H1 (cell line): Measurements from ENCODE around the gene EFR3B. TPM values are rescaled to one million over a fixed set of nuclear protein-coding genes. Genes with fewer than 3 reads are reported as not detected.

Source experiments
- CTCF ChIA-PET: fragments of 300-600 bp; sonication (Branson Sonifier 250); formaldehyde crosslinking; loops from one replicate; lab custom pipeline; 2021; ENCODE audit not compliant: partially characterized antibody; lab: Charles Lee
- POLR2A ChIA-PET: fragments of 300-600 bp; sonication (Branson Sonifier 250); formaldehyde crosslinking; loops from one replicate; lab custom pipeline; 2021; ENCODE audit warnings: inconsistent platforms; ENCODE audit not compliant: partially characterized antibody; lab: Charles Lee
- DNase-seq, 2 experiments: peaks; one replicate each; pipeline versions ENCODE4 v3.0.0 to v3.0.0-alpha.2; 2010 to 2022; ENCODE audit warnings: low spot score in 2 of 2, low read depth in 1 of 2, mixed read lengths in 1 of 2
- FAIRE-seq: peaks from 2 replicates; lab custom pipeline; 2011; peaks lifted over from hg19 to GRCh38; lab: Jason Lieb, UNC
- H2AFZ ChIP-seq: 2 replicates; pipeline ENCODE4 v1.8.1; 2012; ENCODE audit warnings: low read length, inconsistent platforms
- H2AK5ac ChIP-seq: 2 replicates; pipeline ENCODE4 v1.6.1; 2013; ENCODE audit warnings: low read depth, low read length
- H2BK120ac ChIP-seq: replicated peaks from 2 replicates; pipeline ENCODE3; 2013; ENCODE audit warnings: low read depth, low read length, inconsistent platforms
- H2BK12ac ChIP-seq: 2 replicates; pipeline ENCODE4 v1.6.1; 2013; ENCODE audit warnings: low read depth, low read length
- H2BK15ac ChIP-seq: 2 replicates; pipeline ENCODE4 v1.6.1; 2013; ENCODE audit warnings: low read length
- H2BK20ac ChIP-seq: 2 replicates; pipeline ENCODE4 v1.6.1; 2013; ENCODE audit warnings: low read length
- H2BK5ac ChIP-seq: 2 replicates; pipeline ENCODE4 v1.6.1; 2013; ENCODE audit warnings: low read depth, low read length
- H3K14ac ChIP-seq: 2 replicates; pipeline ENCODE4 v1.6.1; 2013; ENCODE audit warnings: inconsistent platforms; ENCODE audit not compliant: insufficient read length
- H3K18ac ChIP-seq: 2 replicates; pipeline ENCODE4 v1.6.1; 2013; ENCODE audit warnings: low read length; ENCODE audit errors: extremely low read depth
- H3K23ac ChIP-seq: 2 replicates; pipeline ENCODE4 v1.6.1; 2013; ENCODE audit warnings: inconsistent platforms; ENCODE audit not compliant: insufficient read length
- H3K23me2 ChIP-seq: 2 replicates; pipeline ENCODE4 v1.6.1; 2013; ENCODE audit warnings: low read depth, low read length
- H3K27ac ChIP-seq: 2 replicates; pipeline ENCODE4 v1.6.1; 2011; ENCODE audit warnings: low read depth, low read length, inconsistent platforms
- H3K27me3 ChIP-seq, 4 experiments: replicated peaks in 1 of 4; 1 replicate in 1 of 4; 2 replicates in 3 of 4; pipeline versions ENCODE4 v1.6.1 to v1.8.1; 2011 to 2013; ENCODE audit warnings: low read length in 3 of 4, mild to moderate bottlenecking in 3 of 4, inconsistent platforms in 2 of 4, mixed read lengths in 2 of 4, moderate library complexity in 1 of 4; ENCODE audit not compliant: control insufficient read depth in 3 of 4, insufficient read depth in 3 of 4; ENCODE audit errors: extremely low read depth in 1 of 4
- H3K36me3 ChIP-seq, 4 experiments: 2 replicates each; pipeline versions ENCODE4 v1.6.1 to v1.8.1; 2011 to 2013; ENCODE audit warnings: mild to moderate bottlenecking in 4 of 4, low read length in 3 of 4, moderate library complexity in 2 of 4, control low read depth in 1 of 4, inconsistent platforms in 1 of 4; ENCODE audit not compliant: insufficient read depth in 4 of 4, control insufficient read depth in 2 of 4
- H3K4ac ChIP-seq: replicated peaks from 2 replicates; pipeline ENCODE3; 2013; ENCODE audit warnings: low read length, low read depth, mixed read lengths, inconsistent platforms; ENCODE audit not compliant: insufficient read length
- H3K4me1 ChIP-seq, 4 experiments: replicated peaks in 1 of 4; 1 replicate in 1 of 4; 2 replicates in 3 of 4; pipeline versions ENCODE4 v1.6.1 to v1.8.1; 2011 to 2013; ENCODE audit warnings: low read length in 3 of 4, inconsistent platforms in 2 of 4, mixed read lengths in 1 of 4; ENCODE audit not compliant: insufficient read depth in 4 of 4, control insufficient read depth in 3 of 4
- H3K4me2 ChIP-seq, 2 experiments: 2 replicates each; pipeline versions ENCODE4 v1.6.1 to v1.8.1; 2011 to 2013; ENCODE audit warnings: low read depth in 2 of 2, low read length in 2 of 2, control low read depth in 1 of 2, inconsistent platforms in 1 of 2, mild to moderate bottlenecking in 1 of 2; ENCODE audit not compliant: insufficient read depth in 1 of 2
- H3K4me3 ChIP-seq, 4 experiments: fragments of 200-600, 300-600 bp in 1 of 4; sonication (generic), shearing (Covaris generic), sonication (Bioruptor Twin) in 1 of 4; 2 replicates each; pipeline versions ENCODE4 v1.5.1 to v1.8.1; 2011 to 2016; ENCODE audit warnings: low read length in 4 of 4, low read depth in 3 of 4, control low read depth in 2 of 4, inconsistent platforms in 2 of 4, mild to moderate bottlenecking in 2 of 4, mixed read lengths in 1 of 4, moderate library complexity in 1 of 4; ENCODE audit not compliant: insufficient read depth in 2 of 4; ENCODE audit errors: extremely low read depth in 1 of 4
- H3K56ac ChIP-seq: replicated peaks from 2 replicates; pipeline ENCODE3; 2013; ENCODE audit warnings: low read depth, mild to moderate bottlenecking, mixed read lengths, low read length, inconsistent platforms; ENCODE audit not compliant: insufficient read length
- H3K79me1 ChIP-seq: 2 replicates; pipeline ENCODE4 v1.6.1; 2013; ENCODE audit warnings: low read depth, low read length, control low read depth
- H3K79me2 ChIP-seq, 2 experiments: 2 replicates each; pipeline versions ENCODE4 v1.6.1 to v1.8.1; 2012 to 2013; ENCODE audit warnings: low read length in 2 of 2, mild to moderate bottlenecking in 2 of 2, inconsistent platforms in 1 of 2; ENCODE audit not compliant: insufficient read depth in 2 of 2, control insufficient read depth in 1 of 2
- H3K9ac ChIP-seq, 4 experiments: replicated peaks in 1 of 4; 1 replicate in 1 of 4; 2 replicates in 3 of 4; pipeline versions ENCODE4 v1.6.1 to v1.8.1; 2011 to 2013; ENCODE audit warnings: low read depth in 3 of 4, low read length in 3 of 4, control low read depth in 2 of 4, mild to moderate bottlenecking in 2 of 4, moderate library complexity in 2 of 4, inconsistent platforms in 1 of 4; ENCODE audit errors: extremely low read depth in 1 of 4
- H3K9me3 ChIP-seq, 2 experiments: 2 replicates each; pipeline versions ENCODE4 v1.6.1 to v1.8.1; 2012 to 2013; ENCODE audit warnings: mild to moderate bottlenecking in 2 of 2, moderate library complexity in 2 of 2, control low read depth in 1 of 2, inconsistent platforms in 1 of 2, low read depth in 1 of 2, low read length in 1 of 2, mixed read lengths in 1 of 2; ENCODE audit not compliant: insufficient read depth in 2 of 2
- H4K20me1 ChIP-seq, 2 experiments: replicated peaks in 1 of 2; 2 replicates each; pipeline versions ENCODE3 to v1.8.1; 2011 to 2013; ENCODE audit warnings: inconsistent platforms in 2 of 2, low read length in 2 of 2, mild to moderate bottlenecking in 1 of 2; ENCODE audit not compliant: insufficient read depth in 2 of 2, control insufficient read depth in 1 of 2
- H4K5ac ChIP-seq: 2 replicates; pipeline ENCODE4 v1.6.1; 2013; ENCODE audit warnings: low read length, low read depth, mixed read lengths, inconsistent platforms; ENCODE audit not compliant: insufficient read length
- H4K8ac ChIP-seq: 2 replicates; pipeline ENCODE4 v1.8.0; 2013; ENCODE audit warnings: mild to moderate bottlenecking, moderate library complexity, low read length, inconsistent platforms; ENCODE audit not compliant: insufficient read depth; ENCODE audit errors: extremely low read depth
- H4K91ac ChIP-seq: replicated peaks from 2 replicates; pipeline ENCODE3; 2013; ENCODE audit warnings: low read length, mixed read lengths, inconsistent platforms; ENCODE audit not compliant: insufficient read length
- BACH1 ChIP-seq: IDR thresholded peaks from 2 replicates; pipeline ENCODE4 v1.6.1; 2012; ENCODE audit warnings: low read length, improper control_type of control experiment
- JUND ChIP-seq: IDR thresholded peaks from 2 replicates; pipeline ENCODE4 v1.6.1; 2011; ENCODE audit warnings: mild to moderate bottlenecking, improper control_type of control experiment, low read length
- RBBP5 ChIP-seq: IDR thresholded peaks from 2 replicates; pipeline ENCODE4 v1.7.1; 2012; ENCODE audit warnings: low read depth, mild to moderate bottlenecking, inconsistent platforms, low read length, moderate library complexity, borderline replicate concordance
- SRF ChIP-seq: IDR thresholded peaks from 2 replicates; pipeline ENCODE4 v1.6.1; 2011; ENCODE audit warnings: mild to moderate bottlenecking, low read depth, low read length, moderate library complexity
- SUZ12 ChIP-seq: fragments of 200-600 bp; sonication (generic); IDR thresholded peaks from 2 replicates; pipeline ENCODE4 v1.6.1; 2012; ENCODE audit warnings: mild to moderate bottlenecking, inconsistent platforms, low read length, moderate library complexity, mixed read lengths
- WGBS, 2 experiments: shearing (Covaris generic) in 1 of 2; methylation state at CpG; one replicate each; pipeline versions ENCODE4 v1.1.6 to v1.1.7; 2013 to 2015; ENCODE audit warnings: low lambda C conversion rate in 2 of 2, mixed read lengths in 2 of 2, inconsistent platforms in 1 of 2, low coverage in 1 of 2, missing lambda C conversion rate in 1 of 2; ENCODE audit not compliant: insufficient replicate concordance in 2 of 2, insufficient coverage in 1 of 2, insufficient read length in 1 of 2; ENCODE audit errors: extremely low coverage in 1 of 2, missing lambda C conversion rate in 1 of 2; 5-methylcytosine and 5-hydroxymethylcytosine counted together
- polyA plus RNA-seq, 7 experiments: library from polyadenylated mRNA; depleted of rRNA in 3 of 7; stranded (reverse) in 5 of 7; unstranded in 2 of 7; fragments of >200 nt in 5 of 7; fragments of 200-250 nt in 2 of 7; gene quantifications; 1 replicate in 5 of 7; 2 replicates in 1 of 7; 4 replicates in 1 of 7; pipeline versions ENCODE4 v1.2.1 to v1.2.3, GENCODE V29; 2011 to 2013; ENCODE audit warnings: missing spikeins in 2 of 7, mixed read lengths in 2 of 7
- total RNA-seq: library from RNA; stranded (reverse); fragmentation: NEBNext Ultra II Directional; extraction: Animal tissue kit (Norgen Biotek cat#: 25700); gene quantifications from 2 replicates; pipeline ENCODE4 v1.2.1, GENCODE V29; 2021
- TF ChIP-seq, protein P1 (sequence below): IDR thresholded peaks from 2 replicates; pipeline ENCODE4 v1.6.1; 2011; ENCODE audit warnings: low read length, improper control_type of control experiment

Gene EFR3B
- total and polyA plus RNA-seq, 2 of the 8 experiments (the other 6 are each of a cell fraction or from before 2014, with no cell fraction given) = 3.4 to 9.6 TPM

DNA sequence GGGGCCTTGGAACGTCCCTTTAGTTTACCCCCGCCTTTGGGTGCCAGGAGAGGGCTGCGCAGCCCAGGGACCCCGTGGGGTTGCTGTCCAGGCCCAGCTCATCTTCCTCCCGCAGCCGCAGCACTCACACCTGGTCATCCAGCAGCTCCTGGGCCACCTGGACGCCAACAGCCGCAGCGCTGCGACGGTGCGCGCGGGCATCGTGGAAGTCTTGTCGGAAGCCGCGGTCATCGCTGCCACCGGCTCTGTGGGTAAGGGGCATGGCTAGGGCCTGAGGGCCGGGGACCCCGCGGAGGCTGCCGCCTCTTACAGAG lies 89.3 kb downstream of the EFR3B start:
- FAIRE-seq (no peak), DNase-seq (no peak)
- Histone ChIP-seq H3K23me2 (peaks cover 6% of the 10 kb centered on the region; the same call in 1 of the 2 replicates), H3K9me3 (no peaks in the 10 kb centered on the region), H3K4ac (no peak overlapping the region), H3K4me1 (peaks cover 0 to 12% (median 7%) of the 10 kb centered on the region in 4 experiments; a peak in 6 of 7 replicates), H3K4me2 (peak overlapping the region; percentile 94 to 98), H4K8ac (no peak overlapping the region), H3K4me3 (peak overlapping the region; percentile 39 to 56 (median 49); a peak in 6 of 8 replicates), H3K27me3 (peaks cover 2 to 32% (median 21%) of the 10 kb centered on the region in 4 experiments), H3K36me3 (peaks cover 0 to under 1% (median 0%) of the 10 kb centered on the region in 4 experiments; a peak in 1 of 8 replicates), H3K56ac (no peak overlapping the region), H3K14ac (no peak overlapping the region), H4K20me1 (no peaks in the 10 kb centered on the region), H3K27ac (no peak overlapping the region), H4K5ac (no peak overlapping the region), H2BK15ac (no peak overlapping the region), H4K91ac (no peak overlapping the region), H3K79me2 (no peaks in the 10 kb centered on the region), H2AK5ac (no peak overlapping the region), H3K18ac (no peak overlapping the region), H2AFZ (no peak overlapping the region), H3K9ac (no peak overlapping the region), H2BK12ac (no peak overlapping the region), H2BK20ac (no peak overlapping the region), H2BK5ac (no peak overlapping the region), H2BK120ac (no peak overlapping the region), H3K79me1 (no peaks in the 10 kb centered on the region), H3K23ac (no peak overlapping the region)
- WGBS, 2 experiments = 70% methylated on average over 23 of the region's 24 CpGs; no CpG with 5 or more reads in 1 of the 2 experiments
- TF ChIP-seq RBBP5 = no peak
- no peak for TF ChIP-seq SRF
- TF ChIP-seq SUZ12 = no peak
- no peak for TF ChIP-seq JUND
- TF ChIP-seq BACH1 = no peak
- TF ChIP-seq, protein P1, sequence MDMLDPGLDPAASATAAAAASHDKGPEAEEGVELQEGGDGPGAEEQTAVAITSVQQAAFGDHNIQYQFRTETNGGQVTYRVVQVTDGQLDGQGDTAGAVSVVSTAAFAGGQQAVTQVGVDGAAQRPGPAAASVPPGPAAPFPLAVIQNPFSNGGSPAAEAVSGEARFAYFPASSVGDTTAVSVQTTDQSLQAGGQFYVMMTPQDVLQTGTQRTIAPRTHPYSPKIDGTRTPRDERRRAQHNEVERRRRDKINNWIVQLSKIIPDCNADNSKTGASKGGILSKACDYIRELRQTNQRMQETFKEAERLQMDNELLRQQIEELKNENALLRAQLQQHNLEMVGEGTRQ = no peak
- CTCF ChIA-PET = interaction anchor here (0.8 to 10.0 kb wide), 12 partner anchors 11 to 303 kb away, joined by 3 to 176 read pairs (median 4); partner anchors contain the start of gene EFR3B
- POLR2A ChIA-PET = interaction anchor here (1.7 to 2.8 kb wide), 2 partner anchors 21 to 158 kb away, joined by 3 to 11 read pairs; no protein-coding TSS in a partner anchor
